GM18909 (cell line): ENCODE data around the gene ADAMTS12.

ENCODE experiments used
- ATAC-seq: cut with Tn5 transposase; IDR thresholded peaks from one replicate; pipeline ENCODE4 v1.9.1; 2021; ENCODE audit warnings: mild to moderate bottlenecking; ENCODE audit not compliant: unreplicated experiment, poor library complexity

Gene ADAMTS12

DNA sequence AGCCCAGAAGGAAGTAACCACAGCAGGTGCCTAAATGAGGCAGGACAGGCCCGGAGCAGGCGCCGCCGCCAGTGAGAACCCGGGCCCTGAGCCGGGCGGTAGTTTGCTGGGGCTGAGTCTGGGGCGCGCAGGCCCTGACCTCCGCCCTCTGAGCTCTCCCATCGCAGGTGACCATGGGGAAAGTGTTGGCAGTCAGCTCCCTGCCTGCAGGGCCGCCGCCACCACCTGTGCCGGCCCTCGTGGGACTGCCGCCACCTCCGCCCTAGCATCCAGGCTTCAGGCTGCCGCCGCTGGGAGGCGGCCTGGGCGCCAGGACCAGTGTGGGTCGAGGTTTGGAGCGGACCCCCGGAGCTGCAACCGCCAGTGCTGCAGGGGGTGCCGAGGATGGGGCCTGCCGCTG is 389.9 kb downstream of the ADAMTS12 start:
- no peak for ATAC-seq

DNA sequence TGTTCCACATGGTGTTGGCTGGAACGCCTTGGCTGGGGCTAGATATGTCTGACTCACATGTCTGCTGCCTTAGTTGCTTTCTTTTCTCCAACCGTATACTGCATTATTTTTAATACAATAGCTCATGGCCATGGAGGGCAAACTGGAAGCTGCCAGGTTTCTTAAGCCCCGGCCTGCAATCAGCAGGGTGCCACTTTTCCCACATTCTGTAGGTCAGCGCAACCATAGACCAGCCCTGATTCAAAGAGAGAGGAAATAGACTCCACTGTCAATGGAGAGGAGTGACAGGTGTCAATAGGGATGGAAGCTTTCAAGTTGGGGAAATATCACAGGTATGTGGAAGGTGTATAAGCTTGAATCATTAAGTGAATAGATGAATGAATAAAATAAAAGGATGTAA is 390.5 kb downstream of the ADAMTS12 start:
- no peak for ATAC-seq

DNA sequence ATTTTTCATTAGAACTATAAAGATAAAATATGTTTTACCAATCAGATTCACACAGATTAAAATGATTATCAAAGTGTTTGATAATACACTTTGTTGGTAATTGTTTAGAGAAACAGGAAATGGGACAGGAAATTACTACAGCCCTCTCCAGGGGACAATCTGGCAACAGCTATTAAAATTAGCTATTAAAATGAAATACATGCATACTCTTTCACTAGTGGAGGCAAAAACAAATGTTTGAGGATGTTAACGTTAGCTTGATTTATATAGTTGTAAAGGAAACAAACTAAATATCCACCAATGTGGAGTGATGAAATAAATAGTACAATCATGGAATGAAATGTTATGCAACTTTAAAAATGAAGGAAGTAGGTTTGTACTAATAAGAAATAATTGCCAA is 397.3 kb downstream of the ADAMTS12 start:
- no peak for ATAC-seq

DNA sequence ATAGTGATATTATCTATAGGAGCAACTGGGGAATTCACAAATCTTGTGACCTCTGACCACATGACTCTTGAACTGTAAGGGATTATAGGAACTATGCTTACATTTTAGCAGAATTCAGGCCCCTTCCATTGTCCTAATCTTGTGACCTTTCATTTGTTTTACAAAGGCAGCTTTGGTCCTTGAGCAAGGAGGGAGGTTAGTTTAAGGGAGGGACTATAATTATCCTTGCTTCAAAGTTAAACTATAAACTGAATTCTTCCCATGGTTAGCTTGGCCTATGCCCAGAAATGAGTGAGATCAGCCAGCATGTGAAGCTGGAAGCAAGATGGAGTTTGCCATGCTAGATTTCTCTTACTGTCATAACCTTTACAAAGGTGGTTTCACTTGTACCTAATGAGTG is 399.8 kb downstream of the ADAMTS12 start:
- no peak for ATAC-seq

DNA sequence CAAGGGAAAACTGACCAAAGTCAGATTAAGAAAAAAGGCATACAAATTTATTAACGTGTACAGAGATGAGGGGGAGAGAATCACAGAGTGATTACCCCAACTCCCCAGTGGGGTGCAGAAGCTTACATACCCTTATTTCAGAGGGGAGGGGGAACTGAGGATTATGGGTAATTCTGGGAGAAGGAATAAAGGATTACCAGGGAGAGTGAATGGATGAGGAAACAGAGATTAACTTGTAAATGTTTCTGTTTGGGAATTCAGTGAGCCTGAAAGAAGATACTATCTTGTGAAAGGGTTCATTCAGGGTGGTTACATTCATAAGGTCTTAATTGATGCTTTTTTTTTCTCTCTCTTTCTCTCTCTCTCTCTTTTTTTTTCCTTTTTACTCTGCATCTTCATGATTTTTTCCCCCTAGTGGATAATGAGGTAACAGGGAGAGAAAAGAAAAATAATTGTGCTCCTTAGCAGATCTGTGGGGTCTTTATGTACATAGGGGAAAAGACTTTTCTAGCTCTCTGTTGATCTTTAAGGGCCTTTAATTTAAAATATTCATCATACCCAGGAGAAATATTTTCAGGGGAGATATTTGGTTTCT is 401.6 kb downstream of the ADAMTS12 start:
- no peak for ATAC-seq

DNA sequence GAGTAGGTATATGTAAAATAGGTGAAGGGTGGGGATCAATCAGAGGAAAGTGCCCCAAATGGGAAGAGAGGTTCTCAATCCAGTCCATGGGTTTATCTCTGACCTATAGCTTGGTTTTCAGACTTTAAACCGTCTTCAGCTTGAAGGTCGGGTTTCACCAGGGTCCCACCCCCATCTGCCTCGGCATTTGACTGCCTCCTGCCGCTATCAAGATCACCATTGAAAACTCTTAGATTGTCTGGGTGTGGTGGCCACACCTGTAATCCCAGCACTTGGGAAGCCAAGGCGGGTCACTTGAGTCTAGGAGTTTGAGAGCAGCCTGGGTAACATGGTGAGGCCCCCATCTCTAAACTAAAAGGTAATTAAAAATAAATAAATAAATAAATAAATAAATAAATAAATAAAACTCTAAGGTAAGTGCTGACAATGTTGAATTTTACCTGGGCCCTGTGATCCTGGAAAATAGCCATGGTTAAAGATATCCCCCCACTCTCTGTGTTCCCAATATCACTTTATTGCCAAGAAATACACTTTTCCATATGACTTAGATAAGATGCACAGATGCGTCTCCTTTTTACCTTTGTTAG is 402.2 kb downstream of the ADAMTS12 start:
- ATAC-seq: no peak

DNA sequence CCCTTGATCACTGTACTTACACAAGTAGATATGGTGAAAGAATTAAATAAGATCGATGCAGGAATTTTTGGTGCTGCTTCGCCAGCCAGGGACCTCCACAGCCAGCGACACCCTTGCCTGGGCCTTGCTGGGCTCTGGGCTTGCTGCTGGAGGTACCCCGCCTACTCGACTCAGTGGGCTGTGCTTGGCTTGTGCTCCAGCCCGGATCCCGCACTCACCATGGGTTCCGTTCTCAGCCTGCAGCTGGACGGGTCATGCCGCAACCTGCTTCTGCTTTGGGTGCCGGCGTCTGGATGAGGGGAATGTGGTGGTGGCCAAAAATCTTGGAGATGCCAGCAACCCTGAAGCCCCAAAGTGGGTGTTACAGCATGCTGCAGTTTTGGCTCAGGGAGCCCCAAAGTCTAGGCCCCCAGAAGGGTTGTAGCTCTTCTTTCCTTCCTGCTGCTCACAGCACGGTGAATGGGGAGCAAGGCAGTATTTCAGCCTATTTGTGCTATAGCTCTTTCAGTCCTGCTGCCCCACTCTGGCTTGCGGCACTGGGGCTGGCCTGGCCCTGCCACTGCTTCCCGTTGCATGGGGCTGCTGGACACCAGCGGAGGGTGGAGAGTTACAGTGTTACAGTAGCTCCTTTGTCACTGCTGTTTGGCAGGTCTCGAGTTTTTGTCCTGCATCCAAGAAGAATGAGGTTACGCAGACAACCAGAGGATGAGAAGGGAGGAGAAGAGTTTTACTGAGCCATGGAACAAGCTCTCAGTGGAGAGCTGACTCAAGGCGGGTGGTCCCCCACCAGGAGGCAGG is 403.0 kb downstream of the ADAMTS12 start:
- no peak for ATAC-seq

DNA sequence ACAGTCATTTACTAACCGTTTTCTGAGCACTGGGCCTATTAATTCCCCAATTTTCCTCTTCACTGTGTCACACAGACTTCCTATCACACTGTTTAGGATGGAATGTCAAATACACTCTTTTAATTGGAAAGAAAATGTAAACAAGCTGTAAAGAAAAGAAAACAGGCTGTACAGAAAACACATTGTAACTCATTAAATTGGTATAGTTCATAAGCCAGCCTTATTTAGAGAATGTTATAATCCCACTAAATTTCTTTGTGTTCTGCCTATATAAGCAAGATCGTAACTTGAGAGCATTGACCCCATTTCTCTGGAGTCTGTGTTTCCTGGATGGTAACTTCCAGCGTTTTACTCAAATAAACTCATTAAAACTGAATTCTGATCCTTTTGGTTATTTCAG is 404.6 kb downstream of the ADAMTS12 start:
- no peak for ATAC-seq

DNA sequence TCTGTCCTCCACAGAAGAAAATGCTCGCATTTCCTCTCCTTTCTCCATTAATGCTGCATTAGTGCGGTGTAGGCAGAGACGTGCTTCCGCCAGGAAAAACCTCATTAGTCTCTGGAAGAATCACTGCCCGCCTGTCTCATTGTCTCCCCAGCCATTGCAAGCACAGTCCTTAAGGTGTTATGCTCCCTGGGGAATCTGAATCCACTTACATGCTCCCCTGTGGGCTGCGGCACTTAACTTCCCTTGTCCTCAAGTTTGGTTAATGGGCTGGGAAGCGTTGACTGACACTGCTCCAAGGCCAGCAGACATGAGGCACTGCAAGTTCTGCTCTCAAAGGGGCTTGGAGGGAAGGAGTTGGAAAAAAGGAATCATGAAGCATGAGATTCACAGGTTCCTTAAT is 409.5 kb downstream of the ADAMTS12 start:
- ATAC-seq: no peak

DNA sequence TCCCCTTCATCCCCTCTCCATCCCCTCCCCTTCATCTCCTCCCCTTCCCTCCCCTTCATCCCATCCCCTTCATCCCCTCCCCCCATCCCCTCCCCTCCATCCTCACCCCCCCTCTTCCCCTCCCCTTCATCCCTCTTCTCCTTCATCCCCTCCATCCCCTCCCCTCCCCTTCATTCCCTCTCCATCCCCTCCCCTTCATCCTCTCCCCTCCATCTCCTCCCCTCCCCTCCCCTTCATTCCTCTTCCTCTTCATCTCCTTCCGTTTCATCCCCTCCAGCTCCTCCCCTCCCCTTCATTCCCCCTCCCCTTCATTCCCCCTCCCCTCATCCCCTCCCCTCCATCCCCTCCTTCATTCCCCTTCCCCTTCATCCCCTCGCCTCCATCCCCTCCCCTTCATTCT is 410.9 kb downstream of the ADAMTS12 start:
- no peak for ATAC-seq

DNA sequence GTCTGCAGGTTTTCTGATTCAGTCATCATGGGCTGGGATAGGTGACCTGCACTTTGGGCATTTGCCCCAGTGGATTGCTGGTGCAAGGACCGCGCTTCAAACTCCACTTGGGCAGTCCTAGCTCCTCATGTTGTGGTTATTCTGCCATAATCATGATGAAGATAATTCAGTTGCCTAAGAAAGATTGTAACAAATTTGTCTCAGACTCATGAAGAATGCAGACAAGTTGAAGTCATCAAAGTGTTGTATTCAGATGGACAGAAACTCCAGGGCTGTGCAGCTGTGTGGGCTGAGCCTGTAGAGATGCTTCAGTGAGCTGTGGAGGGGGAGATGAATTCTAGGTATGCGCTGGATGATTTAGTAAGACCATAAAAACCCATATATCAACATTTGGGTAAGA is 412.5 kb downstream of the ADAMTS12 start:
- no peak for ATAC-seq

DNA sequence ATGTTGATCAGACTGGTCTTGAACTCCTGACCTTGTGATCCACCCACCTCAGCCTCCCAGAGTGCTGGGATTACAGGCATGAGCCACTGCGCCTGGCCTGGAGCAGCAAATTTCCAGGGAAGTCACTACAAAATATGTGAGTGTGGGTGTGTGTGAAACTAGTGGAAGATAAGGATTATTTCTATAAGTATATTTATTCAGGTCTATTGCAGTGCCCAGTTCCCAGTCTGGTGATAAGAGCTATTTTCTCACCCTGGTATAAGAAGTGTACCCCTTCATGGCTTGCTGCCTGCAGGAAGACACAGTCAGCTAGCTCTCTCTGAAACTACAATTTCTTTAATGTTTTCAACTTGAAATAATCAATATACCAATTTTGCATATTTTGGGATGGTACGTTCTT is 414.0 kb downstream of the ADAMTS12 start:
- ATAC-seq: no peak

DNA sequence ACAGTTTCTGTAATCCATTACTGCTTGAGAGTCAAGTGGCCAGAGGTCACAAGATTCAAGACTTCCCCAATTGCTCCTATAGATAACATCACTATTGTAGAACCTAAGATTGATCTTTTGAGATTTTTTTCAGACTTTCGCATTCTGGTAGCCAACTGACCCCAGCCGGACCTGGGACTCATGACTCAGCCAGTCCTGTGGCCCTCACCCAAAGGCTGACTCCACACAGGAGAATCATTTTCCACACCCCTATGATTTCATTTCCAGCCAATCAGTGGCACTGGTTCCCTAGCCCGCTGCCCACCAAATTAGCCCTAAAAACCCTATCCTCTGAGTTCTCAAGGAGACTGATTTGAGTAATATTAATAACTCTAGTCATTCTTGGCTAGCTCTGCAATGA is 414.8 kb downstream of the ADAMTS12 start:
- no peak for ATAC-seq

DNA sequence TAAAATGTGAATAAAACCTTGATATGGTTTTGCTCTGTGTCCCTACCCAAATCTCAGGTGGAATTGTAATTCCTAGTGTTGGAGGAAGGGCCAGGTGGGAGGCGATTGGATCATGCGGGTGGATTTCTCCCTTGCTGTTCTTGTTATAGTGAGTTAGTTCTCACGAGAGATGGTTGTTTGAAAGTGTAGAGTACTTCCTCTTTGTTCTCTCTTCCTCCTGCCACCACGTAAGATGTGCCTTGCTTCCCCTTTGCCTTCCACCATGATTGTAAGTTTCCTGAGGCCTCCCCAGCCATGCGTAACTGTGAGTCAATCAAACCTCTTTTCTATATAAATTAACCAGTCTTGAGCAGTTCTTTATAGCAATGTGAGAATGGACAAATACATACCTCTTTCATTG is 416.1 kb downstream of the ADAMTS12 start:
- no peak for ATAC-seq

DNA sequence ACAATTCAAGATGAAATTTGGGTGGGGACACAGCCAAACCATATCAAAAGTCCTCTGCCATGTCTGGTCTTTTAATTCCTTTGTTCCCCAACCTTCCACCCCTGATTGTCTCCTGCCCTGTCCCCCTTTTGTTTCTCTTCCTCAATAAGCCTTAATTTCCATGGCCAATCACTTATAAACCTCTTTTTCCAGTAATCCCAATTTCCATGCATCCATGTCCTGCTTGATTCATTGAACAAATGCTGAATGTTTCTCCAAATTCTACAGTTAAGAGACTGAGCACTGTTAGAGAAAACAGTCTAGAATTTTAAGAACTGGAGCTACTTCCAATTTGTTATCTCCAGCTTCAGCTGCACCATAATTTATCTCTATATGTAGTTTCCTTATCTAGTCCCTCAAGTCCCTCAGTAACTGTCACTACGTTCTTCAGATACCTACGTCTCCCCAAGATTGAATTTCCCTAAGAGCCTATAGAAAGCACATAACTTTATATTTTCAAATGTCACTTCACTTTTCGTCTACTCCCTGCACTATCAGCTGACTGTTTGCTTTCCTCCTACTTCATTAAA is 416.8 kb downstream of the ADAMTS12 start:
- no peak for ATAC-seq

DNA sequence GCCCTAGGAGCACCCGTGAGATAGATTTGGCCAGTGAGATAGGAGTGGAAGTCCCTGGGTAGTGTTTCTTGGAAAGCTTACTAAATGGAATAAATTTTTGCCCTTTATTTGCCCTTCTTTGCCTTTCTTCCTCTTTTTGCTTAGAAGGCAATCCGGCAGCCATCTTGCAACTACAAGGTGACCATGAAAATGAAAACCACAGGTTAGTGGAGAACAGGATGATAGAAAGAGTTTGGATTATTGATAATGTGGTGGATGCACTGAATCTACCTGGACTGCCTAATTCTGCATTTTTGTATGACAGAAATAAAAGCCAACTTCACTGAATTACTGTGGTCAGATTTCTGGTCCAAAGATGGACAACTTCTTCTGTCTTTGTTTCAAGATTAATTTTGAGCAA is 417.8 kb downstream of the ADAMTS12 start:
- no peak for ATAC-seq
